K562 (cell line): ENCODE data around the gene FBN3. TPM values are rescaled to one million over a fixed set of nuclear protein-coding genes. Genes with fewer than 3 reads are reported as not detected.

ENCODE experiments used
- CTCF ChIP-seq, 3 experiments: IDR thresholded peaks in 2 of 3; conservative IDR thresholded peaks in 1 of 3; 2 replicates each; pipeline ENCODE4 v1.5.1; 2011 to 2012; ENCODE audit warnings: low read length in 3 of 3, mild to moderate bottlenecking in 3 of 3, control low read depth in 2 of 3, improper control_type of control experiment in 1 of 3, inconsistent platforms in 1 of 3, low read depth in 1 of 3, mixed read lengths in 1 of 3, moderate library complexity in 1 of 3; ENCODE audit not compliant: insufficient read depth in 2 of 3
- GTF2B ChIP-seq: IDR thresholded peaks from 2 replicates; pipeline ENCODE4 v1.6.1; 2011; ENCODE audit not compliant: insufficient read length; ENCODE audit errors: extremely low read depth
- HEY1 ChIP-seq: fragments of 250-450 bp; sonication (Bioruptor Pico); IDR thresholded peaks from 2 replicates; pipeline ENCODE4 v1.5.0; 2020; ENCODE audit warnings: mild to moderate bottlenecking, moderate library complexity, borderline replicate concordance
- KLF13 ChIP-seq: fragments of 450-650 bp; IDR thresholded peaks from 2 replicates; pipeline ENCODE4 v1.6.1; 2016; ENCODE audit warnings: missing genetic modification characterization, low read depth, mild to moderate bottlenecking, missing compliant biosample characterization, moderate library complexity, borderline replicate concordance
- MCM5 ChIP-seq: fragments of 450-650 bp; IDR thresholded peaks from 2 replicates; pipeline ENCODE4 v1.6.1; 2016; ENCODE audit warnings: low read depth
- MIER1 ChIP-seq: fragments of 450-650 bp; IDR thresholded peaks from 2 replicates; pipeline ENCODE4 v1.6.1; 2016; ENCODE audit warnings: antibody characterized with exemption, mild to moderate bottlenecking, low read depth
- NCOR1 ChIP-seq: fragments of 450-650 bp; IDR thresholded peaks from 2 replicates; pipeline ENCODE4 v1.6.1; 2016; ENCODE audit warnings: mild to moderate bottlenecking, moderate library complexity
- NEUROD1 ChIP-seq: fragments of 150-350 bp; IDR thresholded peaks from 2 replicates; pipeline ENCODE4 v1.6.1; 2014; ENCODE audit warnings: borderline replicate concordance, low read length, low read depth; ENCODE audit not compliant: partially characterized antibody
- NFXL1 ChIP-seq: fragments of 450-650 bp; formaldehyde crosslinking; IDR thresholded peaks from 2 replicates; pipeline ENCODE4 v1.4.0; 2021; ENCODE audit warnings: mild to moderate bottlenecking
- NR4A1 ChIP-seq, 2 experiments: fragments of 250-450 bp in 1 of 2; fragments of 450-650 bp in 1 of 2; sonication (Bioruptor Pico) in 1 of 2; IDR thresholded peaks; 2 replicates each; pipeline versions ENCODE4 v1.4.0 to v1.6.1; 2016 to 2020; ENCODE audit warnings: mild to moderate bottlenecking in 2 of 2, missing compliant biosample characterization in 1 of 2, missing genetic modification characterization in 1 of 2, moderate library complexity in 1 of 2
- NRF1 ChIP-seq, 2 experiments: fragments of 450-650 bp; IDR thresholded peaks in 1 of 2; conservative IDR thresholded peaks in 1 of 2; 2 replicates each; pipeline ENCODE4 v1.6.1; 2014; ENCODE audit warnings: mild to moderate bottlenecking in 2 of 2
- PML ChIP-seq: IDR thresholded peaks from 2 replicates; pipeline ENCODE4 v1.6.1; 2012; ENCODE audit warnings: low read length, inconsistent platforms
- PTTG1 ChIP-seq: fragments of 450-650 bp; IDR thresholded peaks from 2 replicates; pipeline ENCODE4 v1.6.1; 2016; ENCODE audit warnings: low read depth, mild to moderate bottlenecking, missing genetic modification characterization, missing compliant biosample characterization
- RBFOX2 ChIP-seq: fragments of 200-400 bp; formaldehyde crosslinking; IDR thresholded peaks from 2 replicates; pipeline ENCODE4 v1.6.1; 2017; ENCODE audit warnings: low read depth, mild to moderate bottlenecking, low read length, moderate library complexity
- SMARCA4 ChIP-seq: fragments of 450-650 bp; IDR thresholded peaks from 2 replicates; pipeline ENCODE4 v1.6.1; 2016
- STAT5A ChIP-seq: IDR thresholded peaks from 2 replicates; pipeline ENCODE4 v1.6.1; 2012; ENCODE audit warnings: low read length, inconsistent platforms, borderline replicate concordance
- TGIF2 ChIP-seq: sonication (generic); formaldehyde crosslinking; IDR thresholded peaks from 2 replicates; pipeline ENCODE4 v1.8.1; 2022; ENCODE audit warnings: mild to moderate bottlenecking, missing genetic modification reagents, moderate library complexity
- THRA ChIP-seq: fragments of 450-650 bp; IDR thresholded peaks from 2 replicates; pipeline ENCODE4 v1.6.1; 2017; ENCODE audit warnings: mild to moderate bottlenecking, moderate library complexity
- U2AF2 ChIP-seq: fragments of 200-400 bp; formaldehyde crosslinking; optimal IDR thresholded peaks from 2 replicates; pipeline ENCODE3; 2017; ENCODE audit warnings: low read depth, mild to moderate bottlenecking, low read length
- ZC3H8 ChIP-seq: fragments of 450-650 bp; IDR thresholded peaks from 2 replicates; pipeline ENCODE4 v1.6.1; 2017
- ZMIZ1 ChIP-seq, 2 experiments: fragments of 150-350 bp in 1 of 2; IDR thresholded peaks; 2 replicates each; pipeline ENCODE4 v1.6.1; 2012 to 2016; ENCODE audit warnings: low read depth in 2 of 2, low read length in 2 of 2, mild to moderate bottlenecking in 1 of 2, moderate library complexity in 1 of 2
- polyA plus RNA-seq, 8 experiments: library from polyadenylated mRNA; depleted of rRNA in 4 of 8; stranded (reverse) in 5 of 8; unstranded in 3 of 8; fragments of >200 nt; fragmentation: Nextera tagmentation in 2 of 8; fragmentation: Illumina TruSeq in 1 of 8; extraction: Ambion mirVana in 2 of 8; extraction: Trizol in 1 of 8; gene quantifications; 2 replicates each; pipeline versions ENCODE4 v1.2.1 to v1.2.3, GENCODE V29; 2011 to 2014; ENCODE audit warnings: inconsistent platforms in 1 of 8, missing spikeins in 1 of 8
- total RNA-seq, 7 experiments: library from RNA; depleted of rRNA in 6 of 7; stranded (reverse); fragments of >200 nt in 6 of 7; fragmentation: Illumina TruSeq in 2 of 7; extraction: Trizol in 2 of 7; gene quantifications; 2 replicates each; pipeline versions ENCODE4 v1.2.1 to v1.2.3, GENCODE V29; 2011 to 2021; ENCODE audit warnings: low replicate concordance in 1 of 7

FBN3 gene
- total and polyA plus RNA-seq, 9 of the 15 experiments (the other 6 are each of a cell fraction or from before 2014, with no cell fraction given), result under 0.01 to 0.29 (median 0.01) TPM; not detected in 4

- TF ChIP-seq STAT5A (no peak), NR4A1 (CRISPR knock-in tag; IDR thresholded peaks at IDR 0.05) (no peak), NR4A1 (tag; IDR thresholded peaks at IDR 0.05) (peak; percentile 72; the same call in 1 of the 2 replicates), NFXL1 (CRISPR knock-in tag) (no peak), HEY1 (CRISPR knock-in tag) (no peak), NRF1 (conservative IDR thresholded peaks at IDR 0.05 in 1 of 2, IDR thresholded peaks at IDR 0.05 in 1 of 2) (peak; percentile 61 to 67), THRA (no peak), TGIF2 (no peak), GTF2B (peak; percentile 86), U2AF2 (no peak), MCM5 (no peak), NEUROD1 (peak; percentile 80), PTTG1 (no peak), ZMIZ1 (IDR thresholded peaks at IDR 0.05; ENCODE audit: low read depth in 2 of 2, low read length in 2 of 2) (no peak), SMARCA4 (no peak), ZC3H8 (no peak), PML (peak; percentile 71; the same call in 1 of the 2 replicates), CTCF (IDR thresholded peaks at IDR 0.05 in 2 of 3, conservative IDR thresholded peaks at IDR 0.05 in 1 of 3; ENCODE audit: insufficient read depth in 2 of 3, low read depth in 1 of 3, low read length in 3 of 3) (no peak), MIER1 (no peak), KLF13 (tag) (0 out of 2 replicates have a peak, but pooled peaks have one; percentile 19), RBFOX2 (peak; percentile 55), NCOR1 (no peak)
Observed at GRCh38 chr19:8161135-8161646, 11.8 kb upstream of the FBN3 start (continued).
